Gastroesophageal sphincter (tissue), 4 donors: Measurements from ENCODE around the gene FAM111A. TPM values are rescaled to one million over a fixed set of nuclear protein-coding genes. Genes with fewer than 3 reads are reported as not detected.

Experiments
- ATAC-seq: fragments of 150-250 bp; one replicate; pipeline ENCODE4 v1.9.1; 2016; ENCODE audit warnings: mild to moderate bottlenecking, moderate library complexity
- H3K27ac ChIP-seq, 4 donors: fragments of 200-600 bp; sonication (generic) in 3 of 4; 1 replicate in 3 of 4; 2 replicates in 1 of 4; pipeline ENCODE4 v1.5.1; 2016 to 2019
- H3K27me3 ChIP-seq: fragments of 200-600 bp; sonication (generic); one replicate; pipeline ENCODE4 v1.5.1; 2019
- H3K36me3 ChIP-seq, 2 donors: fragments of 200-600 bp; sonication (generic); one replicate each; pipeline ENCODE4 v1.5.1; 2019; ENCODE audit warnings: control low read depth in 1 of 2
- H3K4me1 ChIP-seq, 3 donors: fragments of 200-600 bp; sonication (generic); 1 replicate in 2 of 3; 2 replicates in 1 of 3; pipeline ENCODE4 v1.5.1; 2016 to 2019; ENCODE audit warnings: control low read depth in 2 of 3
- H3K4me3 ChIP-seq, 2 donors: fragments of 200-600 bp; sonication (generic); one replicate each; pipeline ENCODE4 v1.5.1; 2019; ENCODE audit warnings: mild to moderate bottlenecking in 1 of 2, moderate library complexity in 1 of 2
- H3K9me3 ChIP-seq, 3 donors: fragments of 200-600 bp; sonication (generic); one replicate each; pipeline ENCODE4 v1.5.1; 2017 to 2019; ENCODE audit warnings: control low read depth in 2 of 3
- EP300 ChIP-seq: sonication (generic); formaldehyde crosslinking; IDR thresholded peaks from one replicate; pipeline ENCODE4 v1.6.1; 2017; ENCODE audit warnings: antibody characterized with exemption, mild to moderate bottlenecking
- POLR2A ChIP-seq, 2 donors: fragments of 450-650 bp; IDR thresholded peaks; one replicate each; pipeline ENCODE4 v1.6.1; 2017; ENCODE audit warnings: antibody characterized with exemption in 2 of 2, mild to moderate bottlenecking in 2 of 2, moderate library complexity in 1 of 2
- POLR2AphosphoS5 ChIP-seq: sonication (generic); formaldehyde crosslinking; IDR thresholded peaks from one replicate; pipeline ENCODE4 v1.6.1; 2017; ENCODE audit warnings: antibody characterized with exemption
- WGBS, 2 donors: methylation state at CpG; one replicate each; pipeline ENCODE4 v1.1.5; 2018; ENCODE audit warnings: low coverage in 1 of 2; 5-methylcytosine and 5-hydroxymethylcytosine counted together
- total RNA-seq, 4 donors: library from RNA; depleted of rRNA; stranded (reverse); fragments of >200 nt; gene quantifications; one replicate each; pipeline ENCODE4 v1.1.0, GENCODE V29; 2016
- TF ChIP-seq, protein P1 (sequence below), 4 experiments: fragments of 200-600 bp in 2 of 4; fragments of 450-650 bp in 2 of 4; sonication (generic) in 1 of 4; IDR thresholded peaks; one replicate each; pipeline ENCODE4 v1.5.1; 2017 to 2019; ENCODE audit warnings: antibody characterized with exemption in 4 of 4, mild to moderate bottlenecking in 2 of 4, moderate library complexity in 2 of 4

FAM111A gene
- total RNA-seq, 4 donors from 2014 or later = 12.8 to 49.2 (median 22.7) TPM

DNA sequence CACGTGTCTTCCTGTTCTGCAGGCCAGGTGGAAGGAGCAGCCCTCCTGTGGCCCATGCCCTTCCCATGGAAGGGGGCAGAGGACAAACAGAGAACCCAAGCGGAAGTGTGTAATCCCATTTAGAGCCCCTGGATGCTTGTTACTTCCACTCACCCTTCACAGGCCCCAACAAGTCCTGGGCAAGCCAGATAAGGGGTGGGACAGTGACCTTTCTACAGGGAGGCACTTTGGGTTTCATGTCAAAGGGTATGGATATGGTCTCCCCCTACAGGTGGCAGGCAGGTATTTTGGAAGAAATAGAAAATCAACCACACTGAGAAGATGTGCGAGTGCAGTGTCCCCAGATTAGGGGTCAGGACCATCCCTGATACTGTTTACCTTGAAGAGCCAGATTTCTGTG, 58.7 kb downstream of the FAM111A start:
- no peak for ATAC-seq
- Histone ChIP-seq H3K4me1 (peaks cover 0 to 5% (median 0%) of the 10 kb centered on the region in 3 donors), H3K27ac (no peak overlapping the region), H3K9me3 (no peaks in the 10 kb centered on the region), H3K27me3 (peaks cover 10% of the 10 kb centered on the region), H3K36me3 (peaks cover 0 to 21% of the 10 kb centered on the region in 2 donors), H3K4me3 (no peak overlapping the region)
- TF ChIP-seq EP300 (no peak), POLR2A (IDR thresholded peaks at IDR 0.05) (no peak), POLR2AphosphoS5 (no peak)
- TF ChIP-seq, protein P1, sequence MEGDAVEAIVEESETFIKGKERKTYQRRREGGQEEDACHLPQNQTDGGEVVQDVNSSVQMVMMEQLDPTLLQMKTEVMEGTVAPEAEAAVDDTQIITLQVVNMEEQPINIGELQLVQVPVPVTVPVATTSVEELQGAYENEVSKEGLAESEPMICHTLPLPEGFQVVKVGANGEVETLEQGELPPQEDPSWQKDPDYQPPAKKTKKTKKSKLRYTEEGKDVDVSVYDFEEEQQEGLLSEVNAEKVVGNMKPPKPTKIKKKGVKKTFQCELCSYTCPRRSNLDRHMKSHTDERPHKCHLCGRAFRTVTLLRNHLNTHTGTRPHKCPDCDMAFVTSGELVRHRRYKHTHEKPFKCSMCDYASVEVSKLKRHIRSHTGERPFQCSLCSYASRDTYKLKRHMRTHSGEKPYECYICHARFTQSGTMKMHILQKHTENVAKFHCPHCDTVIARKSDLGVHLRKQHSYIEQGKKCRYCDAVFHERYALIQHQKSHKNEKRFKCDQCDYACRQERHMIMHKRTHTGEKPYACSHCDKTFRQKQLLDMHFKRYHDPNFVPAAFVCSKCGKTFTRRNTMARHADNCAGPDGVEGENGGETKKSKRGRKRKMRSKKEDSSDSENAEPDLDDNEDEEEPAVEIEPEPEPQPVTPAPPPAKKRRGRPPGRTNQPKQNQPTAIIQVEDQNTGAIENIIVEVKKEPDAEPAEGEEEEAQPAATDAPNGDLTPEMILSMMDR (IDR thresholded peaks at IDR 0.05) = no peak
- 80% methylated on average over 1 of the region's 3 CpGs; no CpG with 5 or more reads in 1 of the 2 donors for WGBS, 2 donors

Other genes with a start within 250 kb of the FAM111A start
- 1 to 10 TPM in 1 of 4 donors, not detected in 3; 3.9 TPM for gene GLYATL1, start 203.4 kb upstream of the FAM111A start, total RNA-seq
- not detected for gene GLYATL1B, start 56.5 kb upstream of the FAM111A start, total RNA-seq
- 1 to 10 TPM in 1 of 4 donors, under 1 TPM in 1, not detected in 2; 0.13 to 1.4 TPM for gene FAM111B, start 35.6 kb upstream of the FAM111A start, total RNA-seq
- gene DTX4, start 29.3 kb downstream of the FAM111A start, total RNA-seq = 1 to 10 TPM; 2.0 to 6.8 (median 6.2) TPM
- 10 to 100 TPM in 2 of 4 donors, 1 to 10 TPM in 2; 3.6 to 35.5 (median 11.4) TPM for gene MPEG1, start 70.1 kb downstream of the FAM111A start, total RNA-seq
- not detected for gene OR5AN1, start 216.0 kb downstream of the FAM111A start, total RNA-seq